Endothelial cell of umbilical vein (primary cell): ENCODE data around the gene GRIN3A. TPM values are rescaled to one million over a fixed set of nuclear protein-coding genes. Genes with fewer than 3 reads are reported as not detected.

ENCODE experiments used
- BruUV-seq: library from RNA; stranded (reverse); fragments of 400-500 nt; replicated peaks from 2 replicates; lab custom pipeline; 2021; lab: Mats Ljungman, UMichigan
- CTCF ChIA-PET: fragments of 300-600, 350-600 bp; sonication (Branson Sonifier 250); formaldehyde crosslinking; loops from one replicate; lab custom pipeline; 2021; ENCODE audit warnings: antibody characterized with exemption, inconsistent platforms; lab: Charles Lee
- POLR2A ChIA-PET: fragments of 300-600, 350-600 bp; sonication (Branson Sonifier 250); formaldehyde crosslinking; loops from one replicate; lab custom pipeline; 2021; ENCODE audit warnings: antibody characterized with exemption, inconsistent platforms; lab: Charles Lee
- DNase-seq: peaks from one replicate; pipeline ENCODE4 v3.0.0-alpha.2; 2011; ENCODE audit warnings: low read depth, low spot score
- FAIRE-seq: peaks from 2 replicates; lab custom pipeline; 2011; peaks lifted over from hg19 to GRCh38; lab: Jason Lieb, UNC
- H2AFZ ChIP-seq: 2 replicates; pipeline ENCODE4 v1.6.0; 2012; ENCODE audit warnings: low read depth, low read length, control low read depth, inconsistent platforms
- H3K27ac ChIP-seq: 2 replicates; pipeline ENCODE4 v1.5.1; 2011; ENCODE audit warnings: low read depth, mild to moderate bottlenecking, control low read depth, low read length, moderate library complexity; ENCODE audit not compliant: insufficient read depth
- H3K27me3 ChIP-seq, 2 experiments: 2 replicates each; pipeline versions ENCODE4 v1.6.0 to v1.6.1; 2011; ENCODE audit warnings: low read length in 2 of 2, mixed read lengths in 1 of 2; ENCODE audit not compliant: control insufficient read depth in 2 of 2, insufficient read depth in 2 of 2
- H3K36me3 ChIP-seq, 2 experiments: 2 replicates in 1 of 2; 3 replicates in 1 of 2; pipeline ENCODE4 v1.5.1; 2011; ENCODE audit warnings: low read length in 2 of 2, mild to moderate bottlenecking in 1 of 2, moderate library complexity in 1 of 2; ENCODE audit not compliant: control insufficient read depth in 2 of 2, insufficient read depth in 2 of 2; ENCODE audit errors: extremely low read depth in 1 of 2
- H3K4me1 ChIP-seq: 3 replicates; pipeline ENCODE4 v1.5.1; 2011; ENCODE audit warnings: mild to moderate bottlenecking, low read length; ENCODE audit not compliant: control insufficient read depth, insufficient read depth; ENCODE audit errors: extremely low read depth
- H3K4me2 ChIP-seq: 2 replicates; pipeline ENCODE4 v1.6.1; 2011; ENCODE audit warnings: low read length, control low read depth, mixed read lengths; ENCODE audit not compliant: insufficient read depth
- H3K4me3 ChIP-seq, 3 experiments: fragments of 200-600 bp in 1 of 3; sonication (generic), shearing (Covaris generic) in 1 of 3; replicated peaks in 1 of 3; 2 replicates each; pipeline ENCODE4 v1.5.1; 2011 to 2016; ENCODE audit warnings: control low read depth in 3 of 3, low read length in 3 of 3, mild to moderate bottlenecking in 2 of 3, inconsistent platforms in 1 of 3, low read depth in 1 of 3, moderate library complexity in 1 of 3; ENCODE audit not compliant: insufficient read depth in 1 of 3
- H3K79me2 ChIP-seq: 2 replicates; pipeline ENCODE4 v1.6.0; 2012; ENCODE audit warnings: low read length, inconsistent platforms; ENCODE audit not compliant: control insufficient read depth, insufficient read depth
- H3K9ac ChIP-seq: replicated peaks from 2 replicates; pipeline ENCODE3; 2011; ENCODE audit warnings: low read length, control low read depth; ENCODE audit not compliant: insufficient read depth; ENCODE audit errors: extremely low read depth
- H3K9me1 ChIP-seq: replicated peaks from 3 replicates; pipeline ENCODE4 v1.6.0; 2011; ENCODE audit warnings: mild to moderate bottlenecking, low read length; ENCODE audit not compliant: control insufficient read depth, insufficient read depth; ENCODE audit errors: extremely low read depth
- H3K9me3 ChIP-seq: replicated peaks from 2 replicates; pipeline ENCODE4 v1.5.1; 2012; ENCODE audit warnings: low read length, inconsistent platforms; ENCODE audit not compliant: control insufficient read depth, insufficient read depth
- H4K20me1 ChIP-seq: replicated peaks from 2 replicates; pipeline ENCODE3; 2011; ENCODE audit warnings: mild to moderate bottlenecking, low read length; ENCODE audit not compliant: control insufficient read depth, insufficient read depth; ENCODE audit errors: extremely low read depth
- EZH2 ChIP-seq: IDR thresholded peaks from 2 replicates; pipeline ENCODE4 v1.6.1; 2012; ENCODE audit warnings: borderline replicate concordance, low read depth, mild to moderate bottlenecking, moderate library complexity, low read length, inconsistent platforms; ENCODE audit not compliant: severe bottlenecking
- FOS ChIP-seq: IDR thresholded peaks from 2 replicates; pipeline ENCODE4 v1.6.1; 2011; ENCODE audit warnings: mild to moderate bottlenecking, low read length, moderate library complexity, borderline replicate concordance; ENCODE audit not compliant: insufficient read depth
- GATA2 ChIP-seq: IDR thresholded peaks from 2 replicates; pipeline ENCODE4 v1.7.0; 2011; ENCODE audit warnings: low read depth, mild to moderate bottlenecking, moderate library complexity, mixed read lengths, low read length; ENCODE audit not compliant: insufficient read length, insufficient read depth
- JUN ChIP-seq: IDR thresholded peaks from 2 replicates; pipeline ENCODE4 v1.6.1; 2011; ENCODE audit warnings: borderline replicate concordance, low read depth; ENCODE audit not compliant: insufficient read length, insufficient read depth
- MYC ChIP-seq: IDR thresholded peaks from one replicate; pipeline ENCODE4 v1.6.1; 2011; ENCODE audit warnings: mild to moderate bottlenecking, low read depth, low read length
- POLR2A ChIP-seq: IDR thresholded peaks from 2 replicates; pipeline ENCODE4 v1.6.1; 2012; ENCODE audit warnings: low read depth, mild to moderate bottlenecking, control low read depth, low read length
- POLR2AphosphoS5 ChIP-seq: IDR thresholded peaks from 2 replicates; pipeline ENCODE4 v1.6.1; 2012; ENCODE audit warnings: low read depth, mild to moderate bottlenecking, control low read depth, low read length, moderate library complexity; ENCODE audit not compliant: insufficient read depth
- dilution Hi-C: fragments of 300-500 bp; cut with MboI; formaldehyde crosslinking; loops from one replicate; pipeline ENCODE4 v1.15.0; 2019; ENCODE audit warnings: low sequenced_read_pairs; ENCODE audit not compliant: extremely low pct_ligation_motif_present
- intact Hi-C: fragments of 100-400 bp; cut with micrococcal nuclease; formaldehyde crosslinking; loops from one replicate; pipeline ENCODE4 v1.10.0; 2022
- polyA plus RNA-seq, 4 experiments: library from polyadenylated mRNA; depleted of rRNA in 3 of 4; stranded (reverse) in 3 of 4; unstranded in 1 of 4; fragments of >200 nt; gene quantifications; 2 replicates each; pipeline versions ENCODE4 v1.2.1 to v1.2.3, GENCODE V29; 2011 to 2012; ENCODE audit warnings: missing spikeins in 1 of 4
- total RNA-seq: library from RNA; stranded (reverse); gene quantifications from 2 replicates; pipeline ENCODE4 v1.2.3, GENCODE V29; 2021
- TF ChIP-seq, protein P1 (sequence below), 2 donors: IDR thresholded peaks; 1 replicate in 1 of 2; 2 replicates in 1 of 2; pipeline ENCODE4 v1.5.1; 2011; ENCODE audit warnings: low read length in 2 of 2, mild to moderate bottlenecking in 2 of 2, moderate library complexity in 2 of 2, control low read depth in 1 of 2, inconsistent platforms in 1 of 2, low read depth in 1 of 2; ENCODE audit not compliant: insufficient read depth in 1 of 2; ENCODE audit errors: extremely low read depth in 1 of 2
- TF ChIP-seq, protein P2 (sequence below): IDR thresholded peaks from 2 replicates; pipeline ENCODE4 v1.6.1; 2011; ENCODE audit not compliant: insufficient read depth, insufficient read length

The GRIN3A gene
- total and polyA plus RNA-seq, 2 donors (not counting 3 experiments of a cell fraction or from before 2014, with no cell fraction given), result not detected

DNA sequence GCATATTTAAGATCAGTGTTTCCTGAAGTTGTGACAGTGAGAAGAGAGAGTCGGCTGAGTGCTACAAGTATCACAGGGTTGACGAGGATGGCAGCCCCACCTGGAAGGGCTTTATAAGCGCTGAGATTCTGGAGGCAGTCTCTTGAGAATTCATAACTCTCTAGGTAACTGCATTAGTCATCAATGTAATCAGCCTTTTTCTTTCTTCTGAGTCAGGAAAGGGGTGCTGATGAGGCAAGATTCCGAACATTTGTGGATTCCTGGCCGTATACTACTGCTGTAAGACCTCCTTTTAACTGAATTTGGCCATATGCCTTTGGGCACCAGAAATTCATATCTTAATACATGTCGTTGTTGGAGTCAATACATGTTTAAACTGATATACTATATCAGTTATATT is 211.4 kb downstream of the GRIN3A start:
- H3K4me3 ChIP-seq, result no peak overlapping the region
- intact Hi-C loops (no loop called here), dilution Hi-C loops (no loop called here)
- ChIA-PET CTCF (interaction anchor here (1.1 to 9.1 kb wide), 4 partner anchors 10 to 925 kb away, joined by 3 to 261 read pairs (median 50); no protein-coding TSS in a partner anchor), POLR2A (no interaction called here)
- no peak for TF ChIP-seq GATA2
- no peak for TF ChIP-seq MYC
- TF ChIP-seq, protein P1, sequence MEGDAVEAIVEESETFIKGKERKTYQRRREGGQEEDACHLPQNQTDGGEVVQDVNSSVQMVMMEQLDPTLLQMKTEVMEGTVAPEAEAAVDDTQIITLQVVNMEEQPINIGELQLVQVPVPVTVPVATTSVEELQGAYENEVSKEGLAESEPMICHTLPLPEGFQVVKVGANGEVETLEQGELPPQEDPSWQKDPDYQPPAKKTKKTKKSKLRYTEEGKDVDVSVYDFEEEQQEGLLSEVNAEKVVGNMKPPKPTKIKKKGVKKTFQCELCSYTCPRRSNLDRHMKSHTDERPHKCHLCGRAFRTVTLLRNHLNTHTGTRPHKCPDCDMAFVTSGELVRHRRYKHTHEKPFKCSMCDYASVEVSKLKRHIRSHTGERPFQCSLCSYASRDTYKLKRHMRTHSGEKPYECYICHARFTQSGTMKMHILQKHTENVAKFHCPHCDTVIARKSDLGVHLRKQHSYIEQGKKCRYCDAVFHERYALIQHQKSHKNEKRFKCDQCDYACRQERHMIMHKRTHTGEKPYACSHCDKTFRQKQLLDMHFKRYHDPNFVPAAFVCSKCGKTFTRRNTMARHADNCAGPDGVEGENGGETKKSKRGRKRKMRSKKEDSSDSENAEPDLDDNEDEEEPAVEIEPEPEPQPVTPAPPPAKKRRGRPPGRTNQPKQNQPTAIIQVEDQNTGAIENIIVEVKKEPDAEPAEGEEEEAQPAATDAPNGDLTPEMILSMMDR (IDR thresholded peaks at IDR 0.05; ENCODE audit: extremely low read depth in 1 of 2, insufficient read depth in 1 of 2, low read depth in 1 of 2, low read length in 2 of 2), result no peak
- no peak for TF ChIP-seq JUN
- TF ChIP-seq FOS, result no peak
- no peak for TF ChIP-seq POLR2AphosphoS5
- TF ChIP-seq EZH2, result no peak
- no peak for TF ChIP-seq POLR2A
- TF ChIP-seq, protein P2, sequence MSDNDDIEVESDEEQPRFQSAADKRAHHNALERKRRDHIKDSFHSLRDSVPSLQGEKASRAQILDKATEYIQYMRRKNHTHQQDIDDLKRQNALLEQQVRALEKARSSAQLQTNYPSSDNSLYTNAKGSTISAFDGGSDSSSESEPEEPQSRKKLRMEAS, result no peak
- H3K9ac ChIP-seq, result no peak overlapping the region
- no peaks in the 10 kb centered on the region for H3K9me1 ChIP-seq
- H3K27ac ChIP-seq, result no peak overlapping the region
- BruUV-seq, result no TSS peak
- DNase-seq, result no peak
- no peaks in the 10 kb centered on the region for H3K27me3 ChIP-seq
- no peaks in the 10 kb centered on the region for H3K9me3 ChIP-seq
- no peaks in the 10 kb centered on the region for H3K36me3 ChIP-seq
- H3K4me1 ChIP-seq, result no peaks in the 10 kb centered on the region
- no peak overlapping the region for H2AFZ ChIP-seq
- no peak for FAIRE-seq
- H3K79me2 ChIP-seq, result no peaks in the 10 kb centered on the region
- H3K4me2 ChIP-seq, result no peak overlapping the region
- H4K20me1 ChIP-seq, result no peaks in the 10 kb centered on the region
